Measurements from ENCODE around the gene ZC3H8.
A peak's percentile ranks its signal among the peaks of the same experiment; 100 is the strongest.
"Not testable (repeated sequence)": the region's sequence is repeated elsewhere in the genome, so short reads cannot be mapped to it uniquely, and the experiment has no call there.

The ZC3H8 gene

DNA sequence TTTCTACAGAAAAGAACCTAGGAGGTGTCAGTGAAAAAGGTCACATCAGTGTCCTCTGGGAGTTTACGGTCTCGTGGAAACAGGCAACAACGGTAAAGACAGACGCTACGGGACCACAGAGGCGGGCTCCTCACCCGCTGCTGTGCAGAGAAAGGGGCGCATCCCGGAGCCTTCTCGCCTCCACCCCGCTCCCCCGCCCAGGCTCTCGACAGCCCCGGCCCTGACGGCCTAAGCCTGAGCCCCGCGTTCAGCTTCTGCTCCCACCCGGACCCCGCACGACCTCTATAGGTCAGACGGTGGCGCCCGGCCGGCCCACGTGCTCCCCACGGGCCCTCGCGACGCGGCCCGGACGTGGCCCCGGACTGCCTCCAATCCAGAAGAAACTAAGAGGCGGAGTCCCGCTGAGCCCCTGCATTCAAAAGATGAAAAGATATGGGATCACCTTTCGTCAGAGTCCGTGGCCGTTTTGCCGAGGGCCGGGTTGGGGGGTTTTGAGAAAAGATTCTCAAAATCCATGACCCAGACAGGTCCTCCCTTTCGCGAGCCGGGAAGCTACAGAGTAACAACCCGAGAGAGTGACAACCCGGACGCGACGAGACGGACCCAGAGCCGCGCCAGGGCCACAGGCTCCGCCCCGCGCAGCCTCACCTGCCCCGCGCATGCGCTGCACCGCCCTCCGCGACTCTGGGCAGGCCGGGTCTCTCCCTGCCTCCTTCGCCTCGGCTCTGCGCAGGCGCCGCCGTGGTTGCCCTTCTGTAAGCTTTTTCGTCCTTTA lies at the start of gene ZC3H8:
TSS of gene ZC3H8 (minus strand) at position 577 of the 775 bp plus-strand sequence. CDS start at position 516, 61 bp downstream.
- peak; percentile 98 for DNase-seq

DNA sequence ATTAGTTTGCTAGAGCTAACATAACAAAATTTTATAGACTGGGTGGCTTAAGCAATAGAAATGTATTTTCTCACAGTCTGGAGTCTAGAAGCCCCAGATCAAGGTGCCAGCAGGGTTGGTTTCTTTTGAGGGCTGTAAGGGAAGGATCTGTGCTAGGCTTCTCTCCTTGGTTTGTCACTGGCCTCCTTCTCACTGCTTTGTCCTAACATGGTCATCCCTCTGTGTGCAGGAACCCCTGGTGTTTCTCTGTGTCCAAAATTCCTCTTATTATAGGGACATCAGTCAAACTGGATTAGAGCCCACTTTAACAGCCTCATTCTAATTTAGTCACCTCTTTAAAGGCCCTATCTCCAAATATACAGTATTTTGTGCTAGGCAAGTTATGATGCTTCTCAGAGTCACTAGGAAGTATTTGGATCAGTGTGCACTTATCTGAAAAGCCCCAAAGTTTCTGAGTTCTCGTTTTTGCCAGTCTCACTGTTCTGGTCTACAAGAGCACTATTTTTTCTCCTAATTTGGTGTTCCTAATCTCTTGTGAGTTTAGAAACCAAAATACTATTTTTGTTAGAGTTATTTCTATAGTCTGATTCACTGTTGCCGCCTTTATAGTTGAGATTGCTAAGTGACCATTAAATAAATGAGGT lies 49.6 kb upstream of the ZC3H8 start:
- DNase-seq = no peak

DNA sequence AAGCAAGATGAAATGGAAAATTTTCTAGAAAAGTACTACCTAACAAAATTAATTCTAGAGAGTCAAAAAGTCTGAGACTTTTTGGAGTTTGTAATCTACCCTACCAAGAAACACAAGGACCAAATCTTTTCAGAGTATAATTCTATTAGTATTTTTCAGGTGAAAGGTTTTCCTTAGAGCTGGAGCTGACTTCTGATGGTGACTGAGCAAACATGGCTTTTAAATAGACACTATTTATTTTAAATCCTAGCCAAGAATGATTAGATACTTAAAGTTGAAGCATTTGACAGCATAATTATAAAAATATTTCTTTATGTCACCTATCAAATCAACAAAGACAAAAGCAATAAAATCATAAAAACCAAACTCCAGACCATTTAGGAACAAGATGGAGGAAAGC lies 47.1 kb upstream of the ZC3H8 start:
- no peak for DNase-seq

DNA sequence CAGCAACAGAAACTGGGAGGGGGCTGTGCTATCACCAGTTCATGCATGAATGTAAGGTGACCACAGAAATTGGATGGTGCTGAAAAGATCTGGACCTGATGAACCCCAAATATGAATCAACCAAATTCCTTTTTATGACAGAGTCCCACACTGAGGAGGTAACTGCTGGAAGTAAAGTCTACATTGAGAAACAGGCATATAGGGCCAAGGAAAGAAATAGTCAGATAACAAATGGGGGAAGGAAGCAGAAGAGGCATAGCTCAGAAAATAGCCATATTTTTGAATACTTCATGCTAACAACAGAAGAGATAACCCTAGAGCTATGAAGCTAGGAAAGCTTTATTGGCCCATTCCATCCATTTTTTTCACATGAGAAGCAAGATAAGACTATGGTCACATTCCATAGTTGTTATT lies 46.3 kb upstream of the ZC3H8 start:
- no peak for DNase-seq

DNA sequence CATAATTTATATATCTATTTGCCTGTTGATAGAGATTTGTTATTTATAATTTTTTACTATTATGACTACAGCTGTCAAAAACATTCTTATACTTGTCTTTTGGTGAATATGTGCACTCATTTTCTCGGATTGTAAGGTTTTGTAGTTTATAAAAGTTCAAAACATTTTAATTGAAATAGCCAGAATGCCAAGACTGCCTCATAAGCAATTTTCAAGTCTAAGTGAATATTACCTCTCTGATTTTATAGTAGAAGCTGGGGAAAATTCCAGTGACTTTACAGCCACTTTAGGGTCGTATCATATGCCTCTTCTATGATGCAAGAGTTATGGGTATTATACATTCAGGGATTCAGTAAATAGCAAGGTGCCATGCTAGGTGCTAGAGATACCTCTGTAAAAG lies 41.6 kb upstream of the ZC3H8 start:
- DNase-seq = no peak

GRCh38 chr2:112295407-112296078 lies 40.7 kb upstream of the ZC3H8 start:
- no peak for DNase-seq

DNA sequence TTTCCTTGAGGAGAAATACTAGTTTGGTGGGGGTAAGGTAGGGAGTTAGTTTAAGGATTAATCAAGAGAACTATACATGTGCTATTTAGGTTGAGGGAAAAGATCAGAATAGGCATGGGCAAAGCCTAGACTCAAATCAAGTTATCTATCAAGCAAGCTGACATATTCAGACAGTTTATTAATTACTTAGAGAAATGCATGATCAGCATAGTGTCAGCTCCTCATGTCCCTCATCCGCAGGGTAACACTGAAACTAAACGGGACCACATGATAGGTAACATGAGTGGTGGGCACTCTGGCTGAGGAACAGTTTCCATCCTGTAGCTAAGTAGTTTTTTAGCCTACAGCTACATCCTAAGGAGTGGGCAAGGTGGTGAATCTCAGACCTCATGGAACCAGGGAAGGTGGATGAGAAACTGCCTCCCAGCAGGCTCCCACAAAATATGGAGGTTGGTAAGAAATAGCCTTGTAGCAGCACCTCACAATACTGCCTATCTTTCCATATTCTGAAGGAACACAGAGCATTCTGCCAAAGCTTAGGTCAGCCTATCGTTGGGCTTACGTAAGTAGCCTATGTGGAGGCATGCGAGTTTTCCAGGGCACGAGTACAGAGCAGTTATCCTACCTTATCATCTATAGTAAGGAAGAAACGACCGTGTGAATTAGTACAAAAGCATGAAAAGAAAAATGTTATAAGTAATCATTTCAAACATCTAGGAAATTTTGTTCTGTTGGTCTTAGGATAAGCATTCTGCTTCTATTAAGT lies 39.0 kb upstream of the ZC3H8 start:
- DNase-seq = no peak

DNA sequence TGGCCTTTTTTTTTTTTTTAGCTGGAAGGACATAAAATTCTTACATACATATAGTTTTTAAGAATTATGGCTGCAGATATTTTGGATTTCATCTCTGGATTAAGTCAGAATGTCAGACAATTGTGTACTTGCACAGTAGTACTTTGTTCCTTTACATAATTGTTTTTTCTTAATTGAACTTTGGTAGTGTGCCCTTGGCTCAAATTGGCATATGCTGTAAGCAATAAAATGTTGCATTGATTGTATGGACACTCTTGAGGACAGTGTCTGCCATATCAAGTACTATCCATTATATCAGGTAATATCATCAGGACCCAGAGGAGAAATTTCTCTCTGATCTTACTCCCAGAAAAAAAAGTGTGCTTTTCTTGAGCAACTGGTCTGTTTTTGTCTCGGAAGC lies 35.8 kb upstream of the ZC3H8 start:
- no peak for DNase-seq

- DNase-seq = no peak
Observed at GRCh38 chr2:112290088-112290487, 35.2 kb upstream of the ZC3H8 start.

DNA sequence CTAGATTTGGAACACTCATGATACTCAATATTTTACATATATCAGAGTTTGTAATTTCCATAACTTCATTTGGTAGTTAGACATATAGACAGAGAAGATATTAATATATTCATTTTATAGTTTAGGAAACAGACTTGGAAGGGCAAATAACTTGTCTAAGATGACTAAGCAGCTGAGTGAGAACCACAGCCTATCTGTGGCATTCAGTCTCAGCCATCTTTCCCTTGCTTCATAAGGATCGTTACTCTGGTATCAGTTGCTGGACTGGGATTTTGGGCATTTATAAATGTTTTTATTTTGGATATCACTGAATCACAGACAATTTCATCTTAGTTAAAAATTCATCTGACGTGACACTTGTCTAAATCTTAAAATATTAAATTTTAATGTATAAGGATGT lies 28.7 kb upstream of the ZC3H8 start:
- DNase-seq = not testable (repeated sequence)

GRCh38 chr2:112282066-112282465 lies 27.2 kb upstream of the ZC3H8 start:
- DNase-seq = not testable (repeated sequence)

DNA sequence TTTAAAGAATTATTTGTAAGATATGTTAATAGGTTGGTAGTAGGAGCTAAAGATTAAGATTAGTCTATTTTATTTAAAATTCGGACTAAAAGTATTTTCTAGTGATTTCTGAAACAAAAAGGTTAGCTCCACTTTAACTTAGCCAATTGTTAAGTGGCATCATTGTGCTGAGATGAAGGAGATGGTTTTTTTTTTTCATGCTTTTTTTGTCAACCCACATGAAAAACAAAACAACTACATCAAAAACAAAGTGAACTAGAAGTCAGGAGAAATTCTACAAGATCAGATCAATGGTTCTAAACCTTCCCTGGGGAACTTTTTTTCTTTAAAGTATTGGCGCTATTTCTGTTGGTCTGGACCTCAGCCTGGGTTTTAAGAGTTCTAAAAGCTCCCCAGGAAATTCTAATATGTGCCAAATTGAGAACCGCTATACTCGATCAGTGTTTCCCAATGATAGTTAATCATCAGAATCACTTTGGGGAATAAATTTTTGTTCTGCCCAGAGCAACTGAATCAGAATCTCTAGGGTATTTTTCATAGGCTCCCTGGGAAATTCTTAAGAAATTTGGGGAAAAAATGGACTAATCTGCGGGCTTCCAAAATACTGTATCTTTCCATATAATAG lies 22.9 kb upstream of the ZC3H8 start:
- DNase-seq = no peak

GRCh38 chr2:112276954-112277353 lies 22.1 kb upstream of the ZC3H8 start:
- DNase-seq = no peak

- DNase-seq = peak; percentile 97
Observed at GRCh38 chr2:112275887-112276773, 21.3 kb upstream of the ZC3H8 start.

- DNase-seq = peak; percentile 100
Observed at GRCh38 chr2:112275311-112275886, 20.6 kb upstream of the ZC3H8 start, which contains the start of gene ZC3H6. Gene ZC3H6 (plus strand): TSS chr2:112275597. CDS start chr2:112275995, 398 bp downstream.

DNA sequence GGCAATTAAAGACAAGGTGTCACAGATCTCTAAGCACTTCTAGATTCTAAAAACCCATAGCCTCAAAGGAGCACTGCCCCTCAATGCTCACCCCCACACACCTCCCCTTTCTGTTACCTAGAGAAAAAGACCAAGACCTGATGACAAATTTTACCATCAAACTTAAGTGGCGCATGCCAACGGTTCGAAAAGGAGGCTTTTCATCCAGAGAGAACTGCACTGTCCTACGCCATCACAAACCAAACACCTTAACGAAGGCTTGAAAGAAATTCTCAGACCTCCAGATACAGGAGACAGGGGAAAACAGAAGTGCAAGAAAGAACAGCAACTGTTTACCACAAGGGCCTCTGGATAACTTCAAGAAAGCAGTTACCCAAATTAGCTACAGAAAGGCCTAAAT lies 18.5 kb upstream of the ZC3H8 start:
- DNase-seq = no peak

GRCh38 chr2:112272669-112273068 lies 17.8 kb upstream of the ZC3H8 start:
- no peak for DNase-seq

DNA sequence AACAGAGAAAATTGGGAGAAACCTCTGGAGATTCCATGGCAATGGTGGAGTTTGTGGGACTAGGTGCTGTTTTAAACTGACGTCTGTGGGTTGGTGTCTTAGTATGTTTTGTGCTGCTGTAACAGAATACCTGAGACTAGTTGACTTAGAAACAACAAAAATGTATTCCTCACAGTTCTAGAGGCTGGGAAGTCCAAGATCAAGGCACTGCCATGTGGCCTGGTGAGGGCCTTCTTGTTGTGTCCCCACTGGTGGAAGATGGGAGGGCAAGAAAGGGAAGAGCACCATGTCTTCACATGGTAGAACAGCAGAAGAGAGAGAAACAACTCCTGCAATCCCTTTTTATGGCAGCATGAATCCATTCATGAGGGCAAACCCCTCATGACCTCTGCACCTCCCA lies 13.7 kb upstream of the ZC3H8 start:
- no peak for DNase-seq

GRCh38 chr2:112262876-112263275 lies 8.0 kb upstream of the ZC3H8 start:
- no peak for DNase-seq

- DNase-seq = no peak
Observed at GRCh38 chr2:112260295-112260625, 5.4 kb upstream of the ZC3H8 start.

Data from DMS53 (cell line).